ELR (cell line): Measurements from ENCODE around the gene RACK1.
A peak's percentile ranks its signal among the peaks of the same experiment; 100 is the strongest.

Experiments
- DNase-seq: peaks from one replicate; pipeline ENCODE4 v3.0.0-alpha.2; 2015; ENCODE audit warnings: low read depth

The RACK1 gene

GRCh38 chr5:181195249-181195761 lies 48.4 kb downstream of the RACK1 start:
- no peak for DNase-seq

DNA sequence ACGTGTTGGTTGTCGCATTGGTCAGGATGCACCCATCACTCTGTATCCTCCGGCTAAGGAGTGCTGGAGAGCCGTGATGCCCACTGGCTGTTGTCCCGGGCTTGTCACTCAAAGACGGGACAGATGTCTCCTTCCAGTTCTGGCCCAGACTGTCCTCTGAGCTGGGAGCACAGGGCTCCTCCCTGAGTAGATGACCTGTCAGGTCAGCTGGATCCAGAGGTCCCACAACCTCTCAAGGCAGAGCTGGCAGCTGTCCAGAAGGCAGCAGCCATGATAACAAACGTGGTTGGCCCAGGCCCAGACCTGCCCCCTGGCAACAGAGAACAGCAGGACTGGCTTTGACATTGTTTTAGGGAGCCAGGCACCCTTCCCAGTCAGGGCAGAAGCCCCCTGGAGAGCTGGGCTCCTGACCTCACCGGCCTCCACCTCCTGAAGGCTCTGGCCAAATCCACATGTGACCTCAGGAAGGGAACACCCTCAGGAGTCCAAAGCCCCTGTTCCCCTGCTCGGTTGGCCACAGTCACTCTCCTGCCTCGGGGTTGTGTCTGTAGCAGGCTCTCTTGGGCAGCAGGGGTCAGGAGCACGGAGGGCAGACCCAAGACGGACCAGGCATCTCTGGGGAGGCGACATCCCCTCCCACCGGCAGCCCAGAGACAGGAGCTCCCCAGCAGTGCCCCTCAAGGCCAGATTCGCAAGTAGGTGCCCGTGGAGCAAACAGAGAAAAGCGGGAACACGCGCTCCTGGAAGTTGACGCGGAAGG lies 49.0 kb downstream of the RACK1 start:
- no peak for DNase-seq

DNA sequence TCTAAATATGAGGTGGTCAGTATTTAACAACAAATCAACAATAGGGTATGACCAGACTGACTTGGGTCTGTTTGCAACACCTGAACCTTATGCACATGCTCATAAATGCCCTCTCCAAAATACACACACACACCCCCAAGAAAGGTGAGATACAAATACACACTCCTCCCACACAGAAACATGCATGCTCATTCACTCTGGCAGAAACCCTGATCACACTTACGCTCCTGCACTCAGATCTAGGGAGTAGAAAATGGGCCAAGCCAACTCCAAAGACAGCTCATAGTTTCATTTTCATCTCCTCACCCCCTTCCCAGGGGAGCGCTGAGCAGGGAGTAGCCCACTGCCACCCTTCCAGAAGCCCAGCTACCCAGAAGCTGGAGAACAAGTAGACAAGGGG lies 50.0 kb downstream of the RACK1 start:
- DNase-seq: no peak

DNA sequence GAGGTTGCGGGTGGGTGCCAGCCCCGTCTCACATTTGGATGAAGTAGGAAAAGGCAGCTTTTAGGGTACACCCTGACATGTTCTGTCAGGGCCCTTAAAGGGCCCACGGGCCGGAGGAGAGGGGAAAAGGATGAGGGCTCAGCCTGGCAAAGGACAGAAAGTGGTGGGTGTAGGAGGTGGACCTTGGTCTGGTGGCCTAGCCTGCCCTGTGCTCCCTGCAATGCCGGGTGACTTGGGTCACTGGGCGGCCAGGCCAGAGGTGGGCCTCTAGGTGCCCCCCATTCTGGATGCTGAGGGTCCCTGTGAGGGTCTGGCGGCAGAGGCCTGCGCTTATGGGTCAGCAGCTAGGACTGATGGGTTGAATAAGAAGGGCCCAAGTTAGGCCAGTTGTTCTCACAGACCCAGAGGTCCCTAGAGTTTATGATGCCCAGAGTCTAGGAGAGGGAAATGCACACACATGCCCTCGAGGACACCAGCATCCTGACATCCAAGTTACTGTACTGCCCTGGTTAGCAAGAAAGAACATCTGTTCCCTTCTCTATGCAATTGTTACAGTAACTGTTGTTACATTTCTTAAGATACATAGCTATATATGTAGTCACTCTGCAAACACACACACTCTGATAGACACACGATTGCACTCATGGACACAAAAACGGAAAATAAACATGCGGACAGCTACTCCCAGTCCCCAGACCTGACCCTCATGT lies 51.2 kb downstream of the RACK1 start:
- no peak for DNase-seq

DNA sequence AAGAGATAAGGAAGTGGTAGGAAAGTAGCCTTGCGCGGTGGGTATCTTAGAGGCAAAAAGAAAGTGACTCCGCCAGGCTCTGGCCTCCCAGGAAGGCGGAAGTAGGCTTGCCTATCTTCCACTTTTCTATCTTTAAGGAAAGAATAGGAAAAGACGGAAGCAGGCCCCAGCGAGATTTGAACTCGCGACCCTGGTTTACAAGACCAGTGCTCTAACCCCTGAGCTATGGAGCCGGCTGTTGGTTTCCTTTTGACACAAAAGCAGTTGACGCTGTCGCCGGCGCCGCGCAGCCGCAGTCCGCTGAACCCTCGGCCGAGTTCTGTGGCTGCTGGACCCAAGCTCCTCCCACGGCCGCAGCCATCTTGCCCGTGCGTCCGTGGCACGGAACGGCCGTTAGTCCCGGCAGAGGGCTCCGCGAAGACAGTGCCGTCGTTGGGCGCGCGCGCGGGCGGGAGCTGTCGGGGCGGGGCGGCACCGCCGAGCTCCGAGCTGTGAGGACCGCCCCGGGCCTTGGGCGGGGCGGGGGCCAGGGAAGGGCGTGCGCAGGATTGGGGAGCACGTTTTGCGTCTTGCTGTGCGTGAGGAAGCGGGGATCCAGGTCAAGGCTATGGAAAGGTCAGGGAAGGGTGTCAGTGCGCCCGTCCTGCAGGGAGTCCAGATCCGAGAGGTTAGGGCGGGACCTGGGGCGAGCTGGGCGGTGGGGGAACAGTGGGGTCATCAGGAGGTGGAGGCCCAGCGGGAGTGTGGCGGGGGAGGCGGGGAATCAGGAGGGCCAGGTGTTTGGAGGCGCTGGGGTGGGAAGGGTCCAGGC lies 52.0 kb downstream of the RACK1 start:
- peak; percentile 96 for DNase-seq

- peak; percentile 56 for DNase-seq
Measured at GRCh38 chr5:181190711-181191525, 52.8 kb downstream of the RACK1 start.

DNA sequence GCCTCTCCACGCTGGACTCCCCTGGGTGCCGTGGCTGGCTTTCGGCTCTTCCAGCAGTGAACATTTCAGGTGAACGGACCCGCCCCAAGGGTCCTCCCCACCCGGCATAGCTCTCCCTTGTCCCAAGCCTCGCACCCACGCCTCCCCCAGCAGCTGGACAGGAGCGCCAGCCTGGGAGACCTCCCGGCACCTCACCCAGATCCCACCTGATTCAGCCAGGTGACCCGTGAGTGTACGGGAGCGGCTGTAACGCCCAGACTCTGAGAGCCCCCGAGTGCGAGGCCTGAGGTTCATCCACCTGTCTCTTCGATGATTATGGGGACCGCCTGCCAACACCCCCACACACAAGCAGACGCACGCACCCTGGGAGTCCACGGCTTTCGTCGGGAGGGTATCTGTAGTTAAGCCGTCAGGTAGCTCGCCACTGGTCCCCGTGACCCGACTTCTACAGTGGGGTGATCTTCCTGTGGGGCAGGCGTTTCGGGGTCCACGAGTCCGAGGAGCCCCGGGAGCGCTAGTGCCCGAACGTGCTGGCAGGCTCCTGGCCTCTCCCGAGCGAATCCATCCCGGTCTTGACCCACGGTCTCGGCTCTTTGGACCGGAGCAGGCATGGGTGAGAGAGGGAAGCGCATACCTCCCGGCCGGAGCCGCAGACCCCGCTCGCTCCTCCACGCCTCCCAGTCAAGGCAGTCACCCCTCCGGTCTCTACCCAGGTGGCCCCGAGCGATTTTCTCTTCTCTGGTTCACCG lies 53.6 kb downstream of the RACK1 start:
- DNase-seq: peak; percentile 46

DNA sequence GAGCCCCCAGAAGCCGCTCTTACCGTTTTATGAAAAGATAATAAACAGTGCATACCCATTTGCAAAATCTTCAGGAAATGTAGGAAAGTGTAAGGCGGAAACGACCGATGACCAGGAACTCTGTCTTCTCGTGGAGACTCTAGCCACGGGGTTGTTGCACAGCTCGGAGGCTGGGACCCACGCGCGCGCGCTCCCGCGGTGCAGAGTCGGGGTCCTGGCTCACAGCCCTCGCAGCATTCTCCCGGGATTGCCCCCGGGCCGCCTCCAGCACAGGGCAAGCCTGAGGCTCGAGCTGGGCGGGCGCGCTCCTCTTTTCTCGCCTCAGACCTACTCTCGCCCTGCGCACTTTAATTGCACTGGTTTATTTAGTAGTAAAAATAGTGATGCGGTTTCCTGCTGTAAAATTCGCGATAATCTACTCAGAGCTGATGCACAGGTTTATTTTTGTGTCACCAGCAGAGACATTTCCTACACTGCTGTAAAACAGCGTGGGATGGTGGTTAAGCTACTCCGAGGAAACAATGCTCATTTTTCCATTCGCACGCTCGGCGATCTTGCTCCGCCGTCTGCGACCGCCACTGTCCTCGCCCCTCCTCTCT lies 54.2 kb downstream of the RACK1 start:
- DNase-seq: peak; percentile 49

DNA sequence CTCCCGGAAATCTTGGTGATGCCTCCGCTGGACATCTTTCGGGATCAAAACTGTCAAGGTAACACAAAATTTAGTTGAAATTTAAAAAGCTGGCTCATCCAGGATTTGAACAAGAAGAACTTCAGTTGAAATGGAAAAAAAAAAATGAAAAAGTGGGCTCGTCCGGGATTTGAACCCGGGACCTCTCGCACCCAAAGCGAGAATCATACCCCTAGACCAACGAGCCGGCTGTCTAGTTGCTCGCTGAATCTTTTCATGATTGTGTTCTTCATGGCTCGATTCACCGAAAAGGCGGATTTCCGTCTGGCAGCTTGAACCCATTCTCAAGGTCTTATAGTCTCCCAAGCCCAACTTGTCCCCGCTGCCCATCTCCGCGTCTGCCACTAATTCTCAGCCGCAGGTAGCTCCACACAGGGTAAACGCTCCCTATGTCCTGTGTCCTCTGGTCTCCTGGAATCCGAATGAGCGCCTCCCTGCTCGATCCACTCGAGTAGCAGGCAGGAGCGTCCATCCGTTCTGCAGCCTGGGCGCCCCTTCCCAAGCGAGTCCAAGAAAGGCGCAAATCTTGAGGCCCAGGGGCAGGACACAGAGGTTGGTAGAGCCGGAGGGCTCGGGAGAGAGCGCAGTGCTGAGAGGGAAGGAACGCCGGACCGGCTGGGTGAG lies 54.9 kb downstream of the RACK1 start:
- DNase-seq: peak; percentile 82

DNA sequence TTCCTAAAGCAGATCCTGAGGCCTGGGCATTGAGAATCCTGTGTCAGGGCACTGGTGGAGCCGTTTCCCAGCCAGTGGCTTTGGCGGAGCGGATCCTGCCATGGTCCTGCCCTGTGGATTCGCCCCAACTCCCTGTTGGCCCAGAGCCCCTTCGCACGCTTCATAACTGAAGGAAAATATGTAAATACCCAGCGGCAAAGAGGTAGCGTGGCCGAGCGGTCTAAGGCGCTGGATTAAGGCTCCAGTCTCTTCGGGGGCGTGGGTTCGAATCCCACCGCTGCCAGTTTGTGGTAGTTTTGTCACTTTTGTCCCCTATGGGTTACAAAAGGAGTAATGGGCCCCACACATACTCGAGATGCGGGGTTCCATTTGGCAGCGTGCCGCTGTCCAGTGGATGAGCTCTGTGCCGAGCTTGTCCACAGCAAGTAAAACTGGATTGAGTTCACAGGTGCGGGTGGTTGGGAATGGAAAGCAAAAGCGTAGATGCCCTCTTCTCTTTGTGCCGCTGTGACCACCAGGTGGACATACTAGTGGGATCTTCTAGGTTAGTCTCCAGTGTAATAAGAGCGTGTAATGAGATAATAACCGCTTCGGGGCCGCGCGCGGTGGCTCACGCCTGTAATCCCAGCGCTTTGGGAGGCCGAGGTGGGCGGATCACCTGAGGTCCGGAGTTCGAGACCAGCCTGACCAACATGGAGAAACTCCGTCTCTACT lies 56.0 kb downstream of the RACK1 start:
- peak; percentile 88 for DNase-seq

DNA sequence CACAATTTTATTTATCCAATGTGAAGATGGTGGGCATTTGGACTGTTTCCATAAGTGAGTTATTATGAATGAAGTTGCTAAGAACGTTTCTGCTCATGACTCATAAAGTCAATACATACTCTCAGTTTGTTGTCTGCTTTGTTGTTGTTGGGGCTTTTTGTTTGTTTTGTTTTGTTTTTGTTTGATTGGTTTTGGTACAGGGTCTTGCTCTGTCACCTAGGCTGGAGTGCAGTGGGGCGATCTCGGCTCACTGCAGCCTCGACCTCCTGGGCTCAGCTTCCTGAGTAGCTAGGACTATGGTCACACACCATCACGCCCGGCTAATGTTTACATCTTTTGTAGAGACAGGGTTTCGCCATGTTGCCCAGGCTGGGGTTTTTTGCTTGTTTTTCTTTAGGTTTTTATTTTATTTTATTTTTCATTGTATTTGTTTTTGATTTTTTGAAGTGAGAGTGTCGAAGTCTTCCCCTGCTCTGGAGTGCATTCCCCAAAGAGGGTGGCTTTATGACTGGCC lies 56.7 kb downstream of the RACK1 start:
- peak; percentile 59 for DNase-seq
